Measurements from ENCODE around the gene INTS1.

DNA sequence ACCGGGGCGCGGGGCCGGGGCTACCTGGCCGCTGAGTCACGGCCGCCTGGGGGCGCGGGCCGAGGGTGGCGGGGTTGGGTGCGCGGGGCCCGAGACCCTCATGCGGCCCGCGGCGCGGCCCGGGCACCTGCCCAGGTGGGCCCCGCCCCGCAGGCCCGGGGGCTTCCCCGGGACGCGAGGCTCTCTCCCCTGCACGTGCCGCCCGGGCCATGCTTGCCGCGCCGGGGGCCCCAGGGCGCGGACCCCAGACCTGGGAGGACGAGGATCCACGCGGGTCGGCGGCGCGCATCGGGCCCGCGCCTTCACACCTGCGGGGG lies 26.7 kb upstream of the INTS1 start:
- TF ChIP-seq POLR2A (IDR thresholded peaks at IDR 0.05; ENCODE audit: low read depth, low read length) (no peak), POLR2AphosphoS5 (IDR thresholded peaks at IDR 0.05; ENCODE audit: low read depth, low read length) (no peak), TAF1 (IDR thresholded peaks at IDR 0.05; ENCODE audit: low read depth, low read length) (no peak), POU2F2 (IDR thresholded peaks at IDR 0.05; ENCODE audit: low read depth, low read length) (no peak), SPI1 (IDR thresholded peaks at IDR 0.05; ENCODE audit: low read depth, low read length) (no peak)
